ENCODE measurements around the gene CORO1A.
"Not testable (repeated sequence)": the region's sequence is repeated elsewhere in the genome, so short reads cannot be mapped to it uniquely, and the experiment has no call there.

CORO1A gene

DNA sequence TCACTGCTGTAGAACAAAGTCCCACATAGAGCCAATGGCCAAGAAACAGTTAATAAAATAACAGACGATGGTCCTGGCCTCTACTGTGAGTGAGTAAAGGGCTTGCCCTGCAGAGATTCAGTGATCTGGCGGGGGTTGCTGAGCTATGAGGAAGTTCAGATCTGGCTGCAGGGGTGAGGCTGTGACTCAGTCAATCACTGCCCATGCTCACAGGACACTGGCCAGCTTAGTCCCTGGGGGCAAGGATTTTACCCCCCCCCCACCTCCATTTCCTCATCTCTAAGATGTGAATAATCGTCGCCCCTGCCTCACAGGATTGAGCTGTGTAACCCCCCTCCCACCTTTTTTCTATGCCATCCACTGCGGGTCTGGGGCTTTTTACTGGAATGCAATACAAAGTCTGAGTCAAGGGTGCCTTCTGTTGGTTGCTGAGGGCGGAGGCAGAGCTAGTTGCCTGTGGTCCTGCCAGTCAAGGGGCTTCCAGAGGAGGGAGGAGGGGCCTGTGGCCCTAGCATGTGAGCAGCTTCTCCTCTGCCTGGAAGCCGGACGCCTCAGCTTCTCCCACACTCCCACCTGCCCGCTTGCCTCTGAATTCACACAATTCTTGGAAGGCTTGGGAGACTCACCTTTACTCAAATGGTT is 23.8 kb downstream of the CORO1A start:
- not testable (repeated sequence) for H2BK15ac ChIP-seq (ENCODE audit: low read length); H3K9ac ChIP-seq (ENCODE audit: low read depth, low read length, poor library complexity); H3K4me1 ChIP-seq (ENCODE audit: control insufficient read depth in 2 of 2, insufficient read depth in 1 of 2, low read depth in 1 of 2, low read length in 2 of 2); H3K27ac ChIP-seq (replicated peaks; ENCODE audit: low read length); H2BK12ac ChIP-seq (ENCODE audit: low read length); H3K36me3 ChIP-seq (replicated peaks in 1 of 2; ENCODE audit: control insufficient read depth in 2 of 2, insufficient read depth in 2 of 2, low read length in 2 of 2); H3K27me3 ChIP-seq (ENCODE audit: control insufficient read depth in 3 of 3, insufficient read depth in 3 of 3, low read depth in 1 of 3, low read length in 3 of 3); H3K79me1 ChIP-seq (ENCODE audit: low read depth, low read length); H3K9me3 ChIP-seq (replicated peaks in 1 of 2; ENCODE audit: control insufficient read depth in 2 of 2, insufficient read depth in 1 of 2, low read depth in 1 of 2, low read length in 2 of 2); H3K23ac ChIP-seq (ENCODE audit: low read depth, low read length, poor library complexity); H2BK120ac ChIP-seq (ENCODE audit: low read depth, low read length); H3K4me2 ChIP-seq (ENCODE audit: insufficient read depth, low read length, poor library complexity, severe bottlenecking); H2AFZ ChIP-seq (ENCODE audit: low read length); H2AK5ac ChIP-seq (ENCODE audit: low read depth, low read length); DNase-seq (ENCODE audit: low spot score); H3K4ac ChIP-seq (ENCODE audit: low read length); H2BK5ac ChIP-seq (ENCODE audit: low read length); H3K18ac ChIP-seq (ENCODE audit: low read length); H3K4me3 ChIP-seq (ENCODE audit: low read length in 2 of 2); H3K14ac ChIP-seq (ENCODE audit: low read length); H4K91ac ChIP-seq (ENCODE audit: low read depth, low read length, poor library complexity); H4K8ac ChIP-seq (ENCODE audit: low read depth, low read length)
- WGBS, 2 donors (ENCODE audit: extremely low coverage in 2 of 2, insufficient read length in 2 of 2, insufficient replicate concordance in 1 of 2): no CpG with 5 or more reads among the region's 9 CpGs

DNA sequence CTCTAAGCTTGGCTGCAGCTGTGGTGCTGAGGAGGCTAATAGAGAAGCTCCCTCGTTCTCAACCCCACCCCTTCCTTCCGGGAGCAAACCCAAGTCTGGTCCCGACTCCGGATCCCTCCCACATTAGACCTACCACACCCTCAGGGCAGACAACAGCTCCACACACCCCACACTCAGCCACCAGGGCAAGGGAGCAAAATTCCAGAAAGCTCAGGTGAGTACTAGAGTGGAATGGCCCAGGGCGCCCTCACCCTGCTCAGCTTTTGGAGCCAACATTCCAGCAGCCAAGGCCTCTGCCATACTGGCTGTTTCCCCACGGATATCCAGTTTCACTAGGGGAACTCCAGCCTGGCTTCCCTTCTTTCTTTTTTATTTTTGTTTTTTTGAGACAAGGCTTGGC is 25.6 kb downstream of the CORO1A start:
- H3K27me3 ChIP-seq (ENCODE audit: control insufficient read depth in 3 of 3, insufficient read depth in 3 of 3, low read depth in 1 of 3, low read length in 3 of 3); H2AK5ac ChIP-seq (ENCODE audit: low read depth, low read length); H2BK12ac ChIP-seq (ENCODE audit: low read length); H3K4ac ChIP-seq (ENCODE audit: low read length); H3K27ac ChIP-seq (replicated peaks; ENCODE audit: low read length); H4K8ac ChIP-seq (ENCODE audit: low read depth, low read length); H2AFZ ChIP-seq (ENCODE audit: low read length); H3K4me2 ChIP-seq (ENCODE audit: insufficient read depth, low read length, poor library complexity, severe bottlenecking); H3K79me1 ChIP-seq (ENCODE audit: low read depth, low read length); H3K23ac ChIP-seq (ENCODE audit: low read depth, low read length, poor library complexity); H3K36me3 ChIP-seq (replicated peaks in 1 of 2; ENCODE audit: control insufficient read depth in 2 of 2, insufficient read depth in 2 of 2, low read length in 2 of 2); H3K18ac ChIP-seq (ENCODE audit: low read length); H3K4me3 ChIP-seq (ENCODE audit: low read length in 2 of 2); H3K14ac ChIP-seq (ENCODE audit: low read length); H3K4me1 ChIP-seq (ENCODE audit: control insufficient read depth in 2 of 2, insufficient read depth in 1 of 2, low read depth in 1 of 2, low read length in 2 of 2); H2BK15ac ChIP-seq (ENCODE audit: low read length); H3K9me3 ChIP-seq (replicated peaks in 1 of 2; ENCODE audit: control insufficient read depth in 2 of 2, insufficient read depth in 1 of 2, low read depth in 1 of 2, low read length in 2 of 2); DNase-seq (ENCODE audit: low spot score); H2BK5ac ChIP-seq (ENCODE audit: low read length); H4K91ac ChIP-seq (ENCODE audit: low read depth, low read length, poor library complexity); H3K9ac ChIP-seq (ENCODE audit: low read depth, low read length, poor library complexity); H2BK120ac ChIP-seq (ENCODE audit: low read depth, low read length): not testable (repeated sequence)
- no CpG with 5 or more reads among the region's 6 CpGs for WGBS, 2 donors (ENCODE audit: extremely low coverage in 2 of 2, insufficient read length in 2 of 2, insufficient replicate concordance in 1 of 2)

DNA sequence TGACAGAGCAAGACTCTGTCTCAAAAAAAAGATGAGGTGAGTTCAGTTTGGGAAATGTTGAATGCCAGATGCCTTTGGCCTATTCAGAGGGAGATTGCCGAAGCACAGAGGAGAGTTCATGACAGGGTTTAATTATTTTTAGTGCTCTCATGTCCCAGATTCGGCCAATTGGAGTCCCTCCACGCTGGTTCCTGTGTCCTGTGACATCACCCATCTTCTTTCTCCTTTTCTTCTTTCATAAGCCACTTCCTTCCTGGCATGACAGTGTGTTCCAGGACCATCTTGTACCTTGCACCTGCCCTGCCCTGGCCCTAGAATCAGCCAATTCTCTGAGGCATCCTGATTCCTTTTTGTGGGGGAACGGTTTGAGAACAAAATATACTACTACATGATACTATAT is 28.0 kb downstream of the CORO1A start:
- not testable (repeated sequence) for H2AFZ ChIP-seq (ENCODE audit: low read length); H3K27me3 ChIP-seq (ENCODE audit: control insufficient read depth in 3 of 3, insufficient read depth in 3 of 3, low read depth in 1 of 3, low read length in 3 of 3); DNase-seq (ENCODE audit: low spot score); H2AK5ac ChIP-seq (ENCODE audit: low read depth, low read length); H3K9ac ChIP-seq (ENCODE audit: low read depth, low read length, poor library complexity); H3K4me1 ChIP-seq (ENCODE audit: control insufficient read depth in 2 of 2, insufficient read depth in 1 of 2, low read depth in 1 of 2, low read length in 2 of 2); H3K9me3 ChIP-seq (replicated peaks in 1 of 2; ENCODE audit: control insufficient read depth in 2 of 2, insufficient read depth in 1 of 2, low read depth in 1 of 2, low read length in 2 of 2); H3K4me2 ChIP-seq (ENCODE audit: insufficient read depth, low read length, poor library complexity, severe bottlenecking); H3K4ac ChIP-seq (ENCODE audit: low read length); H3K36me3 ChIP-seq (replicated peaks in 1 of 2; ENCODE audit: control insufficient read depth in 2 of 2, insufficient read depth in 2 of 2, low read length in 2 of 2); H4K91ac ChIP-seq (ENCODE audit: low read depth, low read length, poor library complexity); H3K14ac ChIP-seq (ENCODE audit: low read length); H3K79me1 ChIP-seq (ENCODE audit: low read depth, low read length); H4K8ac ChIP-seq (ENCODE audit: low read depth, low read length); H2BK5ac ChIP-seq (ENCODE audit: low read length); H2BK120ac ChIP-seq (ENCODE audit: low read depth, low read length); H3K23ac ChIP-seq (ENCODE audit: low read depth, low read length, poor library complexity); H2BK12ac ChIP-seq (ENCODE audit: low read length); H3K18ac ChIP-seq (ENCODE audit: low read length); H3K4me3 ChIP-seq (ENCODE audit: low read length in 2 of 2); H3K27ac ChIP-seq (replicated peaks; ENCODE audit: low read length); H2BK15ac ChIP-seq (ENCODE audit: low read length)
- no CpG with 5 or more reads among the region's 4 CpGs for WGBS, 2 donors (ENCODE audit: extremely low coverage in 2 of 2, insufficient read length in 2 of 2, insufficient replicate concordance in 1 of 2)

DNA sequence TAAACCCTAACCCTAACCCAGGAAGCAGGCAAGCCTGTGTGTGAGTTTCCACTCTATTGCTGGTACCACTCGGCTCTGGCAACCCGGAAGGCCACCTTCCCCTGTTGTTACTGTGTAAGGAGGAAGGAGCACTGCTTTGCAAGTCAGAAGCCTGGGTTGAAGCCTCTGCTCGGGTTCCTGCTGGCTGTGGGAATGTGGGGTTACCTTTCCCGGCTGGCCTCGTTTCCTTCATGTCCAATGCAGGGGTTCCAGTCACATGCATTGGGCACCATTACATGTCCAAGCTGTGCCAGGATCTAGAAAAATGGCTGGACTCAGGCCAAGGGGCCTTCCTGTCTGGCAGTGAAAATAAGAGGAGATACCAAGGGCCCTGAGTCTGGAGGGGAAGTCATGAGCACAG is 33.7 kb downstream of the CORO1A start:
- H3K9me3 ChIP-seq (replicated peaks in 1 of 2; ENCODE audit: control insufficient read depth in 2 of 2, insufficient read depth in 1 of 2, low read depth in 1 of 2, low read length in 2 of 2); H3K4ac ChIP-seq (ENCODE audit: low read length); H3K4me3 ChIP-seq (ENCODE audit: low read length in 2 of 2); H3K27ac ChIP-seq (replicated peaks; ENCODE audit: low read length); H2BK120ac ChIP-seq (ENCODE audit: low read depth, low read length); H3K27me3 ChIP-seq (ENCODE audit: control insufficient read depth in 3 of 3, insufficient read depth in 3 of 3, low read depth in 1 of 3, low read length in 3 of 3); H4K91ac ChIP-seq (ENCODE audit: low read depth, low read length, poor library complexity); H3K4me2 ChIP-seq (ENCODE audit: insufficient read depth, low read length, poor library complexity, severe bottlenecking); H3K79me1 ChIP-seq (ENCODE audit: low read depth, low read length); DNase-seq (ENCODE audit: low spot score); H3K23ac ChIP-seq (ENCODE audit: low read depth, low read length, poor library complexity); H4K8ac ChIP-seq (ENCODE audit: low read depth, low read length); H2BK15ac ChIP-seq (ENCODE audit: low read length); H2AK5ac ChIP-seq (ENCODE audit: low read depth, low read length); H3K14ac ChIP-seq (ENCODE audit: low read length); H2BK5ac ChIP-seq (ENCODE audit: low read length); H2BK12ac ChIP-seq (ENCODE audit: low read length); H3K4me1 ChIP-seq (ENCODE audit: control insufficient read depth in 2 of 2, insufficient read depth in 1 of 2, low read depth in 1 of 2, low read length in 2 of 2); H3K18ac ChIP-seq (ENCODE audit: low read length); H3K36me3 ChIP-seq (replicated peaks in 1 of 2; ENCODE audit: control insufficient read depth in 2 of 2, insufficient read depth in 2 of 2, low read length in 2 of 2); H2AFZ ChIP-seq (ENCODE audit: low read length); H3K9ac ChIP-seq (ENCODE audit: low read depth, low read length, poor library complexity): not testable (repeated sequence)
- no CpG with 5 or more reads among the region's 5 CpGs for WGBS, 2 donors (ENCODE audit: extremely low coverage in 2 of 2, insufficient read length in 2 of 2, insufficient replicate concordance in 1 of 2)
